OCI-LY1 (cell line): ENCODE results near the gene PPP2R5B.

Experiments
- H2AFZ ChIP-seq: fragments of 200-600 bp; sonication (generic), shearing (Covaris generic); 2 replicates; pipeline ENCODE4 v1.6.0; 2014; ENCODE audit warnings: antibody characterized with exemption, mild to moderate bottlenecking, low read length
- H3F3A ChIP-seq: fragments of 200-600 bp; sonication (generic), shearing (Covaris generic); 2 replicates; pipeline ENCODE4 v1.6.0; 2014; ENCODE audit warnings: mild to moderate bottlenecking, antibody characterized with exemption, low read length, moderate library complexity; ENCODE audit not compliant: insufficient read depth
- H3K27ac ChIP-seq: fragments of 200-600 bp; sonication (generic); 2 replicates; pipeline ENCODE4 v1.5.1; 2014; ENCODE audit warnings: low read length, mixed run types, mild to moderate bottlenecking, low read depth; ENCODE audit not compliant: poor library complexity, severe bottlenecking
- H3K27me3 ChIP-seq: fragments of 200-600 bp; sonication (generic); 2 replicates; pipeline ENCODE4 v1.6.0; 2014; ENCODE audit warnings: antibody characterized with exemption, mild to moderate bottlenecking, low read length, moderate library complexity; ENCODE audit not compliant: insufficient read depth
- H3K36me3 ChIP-seq: fragments of 200-600 bp; sonication (generic); 2 replicates; pipeline ENCODE4 v1.6.1; 2014; ENCODE audit warnings: mild to moderate bottlenecking, antibody characterized with exemption, low read length, moderate library complexity, mixed read lengths; ENCODE audit not compliant: insufficient read depth
- H3K4me1 ChIP-seq: fragments of 200-600 bp; sonication (generic); 2 replicates; pipeline ENCODE4 v1.5.1; 2014; ENCODE audit warnings: mild to moderate bottlenecking, low read length, moderate library complexity; ENCODE audit not compliant: insufficient read depth, severe bottlenecking
- H3K4me2 ChIP-seq: fragments of 200-600 bp; sonication (generic), shearing (Covaris generic); 2 replicates; pipeline ENCODE4 v1.6.1; 2014; ENCODE audit warnings: low read length
- H3K4me3 ChIP-seq: fragments of 200-600 bp; sonication (generic); 2 replicates; pipeline ENCODE4 v1.5.1; 2014; ENCODE audit warnings: low read length, low read depth, mild to moderate bottlenecking, mixed read lengths; ENCODE audit not compliant: poor library complexity, severe bottlenecking
- H3K79me2 ChIP-seq: fragments of 200-600 bp; shearing (Covaris generic); 2 replicates; pipeline ENCODE4 v1.6.1; 2016; ENCODE audit warnings: mixed run types, low read length, mixed read lengths; ENCODE audit not compliant: insufficient read depth
- H3K9ac ChIP-seq: fragments of 200-600 bp; sonication (generic), shearing (Covaris generic); 2 replicates; pipeline ENCODE4 v1.6.1; 2014; ENCODE audit warnings: mild to moderate bottlenecking, low read length, mixed read lengths
- H3K9me2 ChIP-seq: fragments of 200-600 bp; sonication (generic), shearing (Covaris generic); 2 replicates; pipeline ENCODE4 v1.6.1; 2014; ENCODE audit warnings: low read depth, mild to moderate bottlenecking, low read length, mixed read lengths
- H3K9me3 ChIP-seq: fragments of 200-600 bp; shearing (Covaris generic); 2 replicates; pipeline ENCODE4 v1.6.1; 2014; ENCODE audit warnings: low read length, mixed read lengths
- H4K20me1 ChIP-seq: fragments of 200-600 bp; sonication (generic), shearing (Covaris generic); 2 replicates; pipeline ENCODE4 v1.6.0; 2016; ENCODE audit warnings: mild to moderate bottlenecking, low read length; ENCODE audit not compliant: insufficient read depth
- CTCF ChIP-seq: fragments of 200-600 bp; sonication (generic), shearing (Covaris generic); IDR thresholded peaks from 2 replicates; pipeline ENCODE4 v1.5.1; 2017; ENCODE audit warnings: mild to moderate bottlenecking, antibody characterized with exemption, low read length, moderate library complexity, mixed read lengths
- EZH2 ChIP-seq: fragments of 200-600 bp; sonication (generic), shearing (Covaris generic); IDR thresholded peaks from 2 replicates; pipeline ENCODE4 v1.8.0; 2017; ENCODE audit warnings: borderline replicate concordance, mixed run types, mild to moderate bottlenecking, antibody characterized with exemption, low read length, moderate library complexity, mixed read lengths

Gene PPP2R5B

GRCh38 chr11:64914123-64914522, 10.4 kb upstream of the PPP2R5B start:
- H3K79me2 ChIP-seq: no peaks in the 10 kb centered on the region
- H4K20me1 ChIP-seq: no peaks in the 10 kb centered on the region
- no peaks in the 10 kb centered on the region for H3K27me3 ChIP-seq
- peaks cover 35% of the 10 kb centered on the region for H3K36me3 ChIP-seq
- no peak overlapping the region for H3K9ac ChIP-seq
- H3K27ac ChIP-seq: no peak overlapping the region
- H3K9me3 ChIP-seq: no peaks in the 10 kb centered on the region
- TF ChIP-seq EZH2 (no peak), CTCF (no peak)
- no peak overlapping the region for H3K4me2 ChIP-seq
- no peaks in the 10 kb centered on the region for H3K9me2 ChIP-seq
- H3K4me3 ChIP-seq: no peak overlapping the region
- H3F3A ChIP-seq: no peaks in the 10 kb centered on the region
- peaks cover 33% of the 10 kb centered on the region for H3K4me1 ChIP-seq
- H2AFZ ChIP-seq: no peak overlapping the region

GRCh38 chr11:64915376-64915887, 9.1 kb upstream of the PPP2R5B start:
- peak overlapping the region; percentile 62 for H3K27ac ChIP-seq
- H3K9ac ChIP-seq: peak overlapping the region; percentile 95
- peak overlapping the region; percentile 89 for H3K4me3 ChIP-seq

GRCh38 chr11:64916040-64916774, 8.3 kb upstream of the PPP2R5B start:
- Histone ChIP-seq H2AFZ (no peak overlapping the region), H3K4me3 (peak overlapping the region; percentile 89), H3K4me1 (peaks cover 38% of the 10 kb centered on the region), H3K9me2 (no peaks in the 10 kb centered on the region), H3K27me3 (no peaks in the 10 kb centered on the region), H3K36me3 (peaks cover 14% of the 10 kb centered on the region), H3K9ac (peak overlapping the region; percentile 95), H3F3A (no peaks in the 10 kb centered on the region), H3K79me2 (no peaks in the 10 kb centered on the region), H4K20me1 (no peaks in the 10 kb centered on the region), H3K9me3 (no peaks in the 10 kb centered on the region), H3K27ac (peak overlapping the region; percentile 62), H3K4me2 (peak overlapping the region; percentile 96)
- no peak for TF ChIP-seq CTCF
- no peak for TF ChIP-seq EZH2

More at GRCh38 chr11:64915376-64915887, 9.1 kb upstream of the PPP2R5B start:
- Histone ChIP-seq H2AFZ (no peak overlapping the region), H3K4me1 (peaks cover 38% of the 10 kb centered on the region), H3K9me2 (no peaks in the 10 kb centered on the region), H4K20me1 (no peaks in the 10 kb centered on the region), H3K36me3 (peaks cover 22% of the 10 kb centered on the region), H3K9me3 (no peaks in the 10 kb centered on the region), H3K27me3 (no peaks in the 10 kb centered on the region), H3K4me2 (peak overlapping the region; percentile 96), H3K79me2 (no peaks in the 10 kb centered on the region), H3F3A (no peaks in the 10 kb centered on the region)
- no peak for TF ChIP-seq CTCF
